K562 (cell line): Measurements from ENCODE around the gene SPRY4. TPM values are rescaled to one million over a fixed set of nuclear protein-coding genes. Genes with fewer than 3 reads are reported as not detected.

Source experiments
- E4F1 ChIP-seq: fragments of 250-450 bp; sonication (Bioruptor Pico); IDR thresholded peaks from 2 replicates; pipeline ENCODE4 v1.5.0; 2021; ENCODE audit warnings: mild to moderate bottlenecking, borderline replicate concordance
- FIP1L1 ChIP-seq: fragments of 200-400 bp; formaldehyde crosslinking; IDR thresholded peaks from 2 replicates; pipeline ENCODE4 v1.6.1; 2018; ENCODE audit warnings: mild to moderate bottlenecking, low read depth, low read length; ENCODE audit not compliant: poor library complexity, severe bottlenecking
- FOXJ2 ChIP-seq: fragments of 200-800 bp; sonication (Bioruptor generic); IDR thresholded peaks from 2 replicates; pipeline ENCODE4 v1.6.1; 2016; ENCODE audit warnings: missing genetic modification characterization, missing compliant biosample characterization
- GATA2 ChIP-seq: sonication (generic); formaldehyde crosslinking; IDR thresholded peaks from 2 replicates; pipeline ENCODE4 v1.4.0; 2020; ENCODE audit warnings: mild to moderate bottlenecking, missing genetic modification reagents
- MYC ChIP-seq, 2 experiments: fragments of 250-450 bp in 1 of 2; sonication (Bioruptor Pico) in 1 of 2; IDR thresholded peaks; 2 replicates each; pipeline versions ENCODE4 v1.5.1 to v1.6.1; 2012 to 2021; ENCODE audit warnings: low read depth in 2 of 2, borderline replicate concordance in 1 of 2, improper control_type of control experiment in 1 of 2, low read length in 1 of 2, mild to moderate bottlenecking in 1 of 2, moderate library complexity in 1 of 2
- NCOA2 ChIP-seq, 2 experiments: fragments of 450-650 bp; IDR thresholded peaks; 2 replicates each; pipeline ENCODE4 v1.6.1; 2018; ENCODE audit warnings: mild to moderate bottlenecking in 2 of 2, moderate library complexity in 1 of 2; ENCODE audit not compliant: partially characterized antibody in 2 of 2
- NFE2L1 ChIP-seq: fragments of 450-650 bp; IDR thresholded peaks from 2 replicates; pipeline ENCODE4 v1.6.1; 2016; ENCODE audit warnings: missing genetic modification characterization, low read depth, mild to moderate bottlenecking, missing compliant biosample characterization, moderate library complexity, borderline replicate concordance
- NR1H2 ChIP-seq: sonication (generic); formaldehyde crosslinking; IDR thresholded peaks from 2 replicates; pipeline ENCODE4 v1.4.0; 2020; ENCODE audit warnings: mild to moderate bottlenecking, missing genetic modification reagents
- POLR2G ChIP-seq: fragments of 200-400 bp; formaldehyde crosslinking; IDR thresholded peaks from 2 replicates; pipeline ENCODE4 v1.6.1; 2017; ENCODE audit warnings: low read depth, mild to moderate bottlenecking, antibody characterized with exemption, low read length, moderate library complexity
- PRPF4 ChIP-seq: fragments of 200-400 bp; formaldehyde crosslinking; IDR thresholded peaks from one replicate; pipeline ENCODE4 v1.6.1; 2017; ENCODE audit warnings: low read length, low read depth, mild to moderate bottlenecking; ENCODE audit not compliant: insufficient read depth, poor library complexity, severe bottlenecking
- SIN3B ChIP-seq: fragments of 450-650 bp; IDR thresholded peaks from 2 replicates; pipeline ENCODE4 v1.6.1; 2017; ENCODE audit warnings: low read depth, mild to moderate bottlenecking, moderate library complexity
- STAG1 ChIP-seq: sonication (generic); formaldehyde crosslinking; IDR thresholded peaks from 2 replicates; pipeline ENCODE4 v1.5.0; 2020; ENCODE audit warnings: missing genetic modification reagents, borderline replicate concordance
- STAT5A ChIP-seq: IDR thresholded peaks from 2 replicates; pipeline ENCODE4 v1.6.1; 2012; ENCODE audit warnings: low read length, inconsistent platforms, borderline replicate concordance
- TCFL5 ChIP-seq: fragments of 250-450 bp; sonication (Bioruptor Pico); conservative IDR thresholded peaks from 2 replicates; pipeline ENCODE4 v1.6.1; 2021; ENCODE audit warnings: mild to moderate bottlenecking, moderate library complexity, matching md5 sums
- ZNF121 ChIP-seq: sonication (generic); formaldehyde crosslinking; conservative IDR thresholded peaks from 2 replicates; pipeline ENCODE4 v1.8.0; 2022; ENCODE audit warnings: missing genetic modification reagents
- ZNF407 ChIP-seq: fragments of 450-650 bp; IDR thresholded peaks from 2 replicates; pipeline ENCODE4 v1.6.1; 2016; ENCODE audit warnings: low read depth
- ZNF436 ChIP-seq: fragments of 250-450, 450-650 bp; sonication (Bioruptor Pico); formaldehyde crosslinking; IDR thresholded peaks from 2 replicates; pipeline ENCODE4 v1.7.0; 2020; ENCODE audit warnings: mild to moderate bottlenecking
- polyA plus RNA-seq, 8 experiments: library from polyadenylated mRNA; depleted of rRNA in 4 of 8; stranded (reverse) in 5 of 8; unstranded in 3 of 8; fragments of >200 nt; fragmentation: Nextera tagmentation in 2 of 8; fragmentation: Illumina TruSeq in 1 of 8; extraction: Ambion mirVana in 2 of 8; extraction: Trizol in 1 of 8; gene quantifications; 2 replicates each; pipeline versions ENCODE4 v1.2.1 to v1.2.3, GENCODE V29; 2011 to 2014; ENCODE audit warnings: inconsistent platforms in 1 of 8, missing spikeins in 1 of 8
- total RNA-seq, 7 experiments: library from RNA; depleted of rRNA in 6 of 7; stranded (reverse); fragments of >200 nt in 6 of 7; fragmentation: Illumina TruSeq in 2 of 7; extraction: Trizol in 2 of 7; gene quantifications; 2 replicates each; pipeline versions ENCODE4 v1.2.1 to v1.2.3, GENCODE V29; 2011 to 2021; ENCODE audit warnings: low replicate concordance in 1 of 7

The SPRY4 gene
- total and polyA plus RNA-seq, 9 of the 15 experiments (the other 6 are each of a cell fraction or from before 2014, with no cell fraction given), result 2.6 to 24.2 (median 9.5) TPM

GRCh38 chr5:142324136-142324870 lies 518 bp downstream of the SPRY4 start (continued):
- TF ChIP-seq ZNF407 (no peak), GATA2 (no peak), ZNF121 (CRISPR knock-in tag) (no peak), STAG1 (CRISPR knock-in tag) (no peak), FIP1L1 (peak; percentile 81), SIN3B (no peak), ZNF436 (CRISPR knock-in tag) (no peak), STAT5A (no peak), NR1H2 (CRISPR knock-in tag) (no peak), PRPF4 (no peak), TCFL5 (CRISPR knock-in tag) (no peak), FOXJ2 (tag) (no peak), POLR2G (no peak), NFE2L1 (no peak), NCOA2 (IDR thresholded peaks at IDR 0.05; ENCODE audit: partially characterized antibody in 2 of 2) (no peak), E4F1 (CRISPR knock-in tag) (no peak), MYC (IDR thresholded peaks at IDR 0.05; ENCODE audit: low read depth, low read length) (no peak), MYC (CRISPR knock-in tag; IDR thresholded peaks at IDR 0.05; ENCODE audit: borderline replicate concordance, low read depth) (no peak)
